ENCODE results near the gene VSNL1. TPM values are rescaled to one million over a fixed set of nuclear protein-coding genes. Genes with fewer than 3 reads are reported as not detected.

The VSNL1 gene
- total and polyA plus RNA-seq, 10 of the 15 experiments (the other 5 are each of a cell fraction or from before 2014, with no cell fraction given) = 0.04 to 0.30 (median 0.12) TPM; not detected in 4

- Histone ChIP-seq H3K9ac (ENCODE audit: control insufficient read depth, insufficient read depth, low read length) (no peak overlapping the region), H3K4me1 (ENCODE audit: control insufficient read depth, insufficient read depth, low read length) (peaks cover 3% of the 10 kb centered on the region; the same call in 1 of the 2 replicates), H3K4me3 (no peak overlapping the region), H4K20me1 (ENCODE audit: control insufficient read depth, insufficient read depth) (no peaks in the 10 kb centered on the region), H2AFZ (ENCODE audit: control insufficient read depth, low read depth, low read length) (no peak overlapping the region), H3K27ac (ENCODE audit: control insufficient read depth, insufficient read depth) (no peak overlapping the region), H3K36me3 (ENCODE audit: control insufficient read depth in 2 of 2, insufficient read depth in 2 of 2, low read length in 1 of 2) (peaks cover 4 to 29% of the 10 kb centered on the region in 2 experiments), H3K79me2 (ENCODE audit: control insufficient read depth, insufficient read depth, low read length) (no peaks in the 10 kb centered on the region), H3K9me3 (replicated peaks; ENCODE audit: control insufficient read depth, insufficient read depth, low read length) (no peaks in the 10 kb centered on the region), H3K4me2 (ENCODE audit: control insufficient read depth, insufficient read depth) (no peak overlapping the region), H3K27me3 (replicated peaks in 1 of 2; ENCODE audit: control insufficient read depth in 2 of 2, insufficient read depth in 2 of 2, low read length in 1 of 2) (no peaks in the 10 kb centered on the region)
- intact Hi-C loops (cut with micrococcal nuclease; ENCODE audit: unreplicated experiment) (no loop called here), in situ Hi-C loops (cut with MboI) (no loop called here)
- ChIA-PET SMC1A (ENCODE audit: uncharacterized antibody, unreplicated experiment) (interaction anchor here (11.1 kb wide), 1 partner anchor 20 kb away, joined by 165 read pairs; no protein-coding TSS in a partner anchor), CTCF (interaction anchor here (1.0 to 24.9 kb wide), 2 partner anchors 13 to 166 kb away, joined by 3 to 604 read pairs; no protein-coding TSS in a partner anchor), POLR2A (no interaction called here), RAD21 (ENCODE audit: unreplicated experiment) (no interaction called here)
- FAIRE-seq (no peak), ATAC-seq (no peak), DNase-seq (ENCODE audit: low read depth, low spot score) (no peak)
- no TSS peak for BruUV-seq (replicated peaks)
- 95% methylated on average over 1 of the region's 1 CpG for WGBS (ENCODE audit: insufficient coverage, insufficient replicate concordance, low lambda C conversion rate, missing lambda C conversion rate)
- TF ChIP-seq BHLHE40 (IDR thresholded peaks at IDR 0.05; ENCODE audit: borderline replicate concordance in 1 of 2, low read depth in 2 of 2, low read length in 1 of 2) (no peak), ZBTB11 (CRISPR knock-in tag; IDR thresholded peaks at IDR 0.05) (no peak), ZNF592 (IDR thresholded peaks at IDR 0.05) (no peak)
Observed at GRCh38 chr2:17664534-17664933, 124.0 kb downstream of the VSNL1 start.

Data from GM12878 (cell line).